ENCODE measurements around the gene MTERF1. TPM values are rescaled to one million over a fixed set of nuclear protein-coding genes. Genes with fewer than 3 reads are reported as not detected.
A peak's percentile ranks its signal among the peaks of the same experiment; 100 is the strongest.

The MTERF1 gene
- total and polyA plus RNA-seq, 2 of the 13 experiments (the other 11 are each of a cell fraction or from before 2014, with no cell fraction given) = 5.5 to 19.3 TPM

- TF ChIP-seq, protein P1, sequence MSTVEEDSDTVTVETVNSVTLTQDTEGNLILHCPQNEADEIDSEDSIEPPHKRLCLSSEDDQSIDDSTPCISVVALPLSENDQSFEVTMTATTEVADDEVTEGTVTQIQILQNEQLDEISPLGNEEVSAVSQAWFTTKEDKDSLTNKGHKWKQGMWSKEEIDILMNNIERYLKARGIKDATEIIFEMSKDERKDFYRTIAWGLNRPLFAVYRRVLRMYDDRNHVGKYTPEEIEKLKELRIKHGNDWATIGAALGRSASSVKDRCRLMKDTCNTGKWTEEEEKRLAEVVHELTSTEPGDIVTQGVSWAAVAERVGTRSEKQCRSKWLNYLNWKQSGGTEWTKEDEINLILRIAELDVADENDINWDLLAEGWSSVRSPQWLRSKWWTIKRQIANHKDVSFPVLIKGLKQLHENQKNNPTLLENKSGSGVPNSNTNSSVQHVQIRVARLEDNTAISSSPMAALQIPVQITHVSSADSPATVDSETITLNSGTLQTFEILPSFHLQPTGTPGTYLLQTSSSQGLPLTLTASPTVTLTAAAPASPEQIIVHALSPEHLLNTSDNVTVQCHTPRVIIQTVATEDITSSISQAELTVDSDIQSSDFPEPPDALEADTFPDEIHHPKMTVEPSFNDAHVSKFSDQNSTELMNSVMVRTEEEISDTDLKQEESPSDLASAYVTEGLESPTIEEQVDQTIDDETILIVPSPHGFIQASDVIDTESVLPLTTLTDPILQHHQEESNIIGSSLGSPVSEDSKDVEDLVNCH (CRISPR knock-in tag; IDR thresholded peaks at IDR 0.05) = no peak
- no peak for TF ChIP-seq ZNF121 (CRISPR knock-in tag; IDR thresholded peaks at IDR 0.05)
- TF ChIP-seq BCL3 (CRISPR knock-in tag; IDR thresholded peaks at IDR 0.05) = no peak; the same call in 1 of the 2 replicates
- no peak for TF ChIP-seq CREBL2 (CRISPR knock-in tag; IDR thresholded peaks at IDR 0.05; ENCODE audit: borderline replicate concordance)
- 0 out of 2 replicates have a peak, but pooled peaks have one; percentile 16 for TF ChIP-seq NKX3-1 (CRISPR knock-in tag; IDR thresholded peaks at IDR 0.05)
- TF ChIP-seq ZIK1 (CRISPR knock-in tag; IDR thresholded peaks at IDR 0.05; ENCODE audit: borderline replicate concordance, low read depth) = 0 out of 2 replicates have a peak, but pooled peaks have one; percentile 77
- no peak for TF ChIP-seq STAT5B (CRISPR knock-in tag; IDR thresholded peaks at IDR 0.05)
- TF ChIP-seq ZNF335 (CRISPR knock-in tag; IDR thresholded peaks at IDR 0.05) = peak; percentile 31; the same call in 1 of the 2 replicates
- TF ChIP-seq BCL6 (CRISPR knock-in tag; IDR thresholded peaks at IDR 0.05) = no peak; the same call in 1 of the 2 replicates
- TF ChIP-seq MTF2 (CRISPR knock-in tag; IDR thresholded peaks at IDR 0.05; ENCODE audit: borderline replicate concordance) = peak; percentile 95
- 0 out of 2 replicates have a peak, but pooled peaks have one; percentile 72 for TF ChIP-seq ZNF713 (CRISPR knock-in tag; IDR thresholded peaks at IDR 0.05)
- TF ChIP-seq, protein P2, sequence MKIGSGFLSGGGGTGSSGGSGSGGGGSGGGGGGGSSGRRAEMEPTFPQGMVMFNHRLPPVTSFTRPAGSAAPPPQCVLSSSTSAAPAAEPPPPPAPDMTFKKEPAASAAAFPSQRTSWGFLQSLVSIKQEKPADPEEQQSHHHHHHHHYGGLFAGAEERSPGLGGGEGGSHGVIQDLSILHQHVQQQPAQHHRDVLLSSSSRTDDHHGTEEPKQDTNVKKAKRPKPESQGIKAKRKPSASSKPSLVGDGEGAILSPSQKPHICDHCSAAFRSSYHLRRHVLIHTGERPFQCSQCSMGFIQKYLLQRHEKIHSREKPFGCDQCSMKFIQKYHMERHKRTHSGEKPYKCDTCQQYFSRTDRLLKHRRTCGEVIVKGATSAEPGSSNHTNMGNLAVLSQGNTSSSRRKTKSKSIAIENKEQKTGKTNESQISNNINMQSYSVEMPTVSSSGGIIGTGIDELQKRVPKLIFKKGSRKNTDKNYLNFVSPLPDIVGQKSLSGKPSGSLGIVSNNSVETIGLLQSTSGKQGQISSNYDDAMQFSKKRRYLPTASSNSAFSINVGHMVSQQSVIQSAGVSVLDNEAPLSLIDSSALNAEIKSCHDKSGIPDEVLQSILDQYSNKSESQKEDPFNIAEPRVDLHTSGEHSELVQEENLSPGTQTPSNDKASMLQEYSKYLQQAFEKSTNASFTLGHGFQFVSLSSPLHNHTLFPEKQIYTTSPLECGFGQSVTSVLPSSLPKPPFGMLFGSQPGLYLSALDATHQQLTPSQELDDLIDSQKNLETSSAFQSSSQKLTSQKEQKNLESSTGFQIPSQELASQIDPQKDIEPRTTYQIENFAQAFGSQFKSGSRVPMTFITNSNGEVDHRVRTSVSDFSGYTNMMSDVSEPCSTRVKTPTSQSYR (CRISPR knock-in tag; IDR thresholded peaks at IDR 0.05; ENCODE audit: borderline replicate concordance) = no peak; the same call in 1 of the 2 replicates
- TF ChIP-seq, protein P3, sequence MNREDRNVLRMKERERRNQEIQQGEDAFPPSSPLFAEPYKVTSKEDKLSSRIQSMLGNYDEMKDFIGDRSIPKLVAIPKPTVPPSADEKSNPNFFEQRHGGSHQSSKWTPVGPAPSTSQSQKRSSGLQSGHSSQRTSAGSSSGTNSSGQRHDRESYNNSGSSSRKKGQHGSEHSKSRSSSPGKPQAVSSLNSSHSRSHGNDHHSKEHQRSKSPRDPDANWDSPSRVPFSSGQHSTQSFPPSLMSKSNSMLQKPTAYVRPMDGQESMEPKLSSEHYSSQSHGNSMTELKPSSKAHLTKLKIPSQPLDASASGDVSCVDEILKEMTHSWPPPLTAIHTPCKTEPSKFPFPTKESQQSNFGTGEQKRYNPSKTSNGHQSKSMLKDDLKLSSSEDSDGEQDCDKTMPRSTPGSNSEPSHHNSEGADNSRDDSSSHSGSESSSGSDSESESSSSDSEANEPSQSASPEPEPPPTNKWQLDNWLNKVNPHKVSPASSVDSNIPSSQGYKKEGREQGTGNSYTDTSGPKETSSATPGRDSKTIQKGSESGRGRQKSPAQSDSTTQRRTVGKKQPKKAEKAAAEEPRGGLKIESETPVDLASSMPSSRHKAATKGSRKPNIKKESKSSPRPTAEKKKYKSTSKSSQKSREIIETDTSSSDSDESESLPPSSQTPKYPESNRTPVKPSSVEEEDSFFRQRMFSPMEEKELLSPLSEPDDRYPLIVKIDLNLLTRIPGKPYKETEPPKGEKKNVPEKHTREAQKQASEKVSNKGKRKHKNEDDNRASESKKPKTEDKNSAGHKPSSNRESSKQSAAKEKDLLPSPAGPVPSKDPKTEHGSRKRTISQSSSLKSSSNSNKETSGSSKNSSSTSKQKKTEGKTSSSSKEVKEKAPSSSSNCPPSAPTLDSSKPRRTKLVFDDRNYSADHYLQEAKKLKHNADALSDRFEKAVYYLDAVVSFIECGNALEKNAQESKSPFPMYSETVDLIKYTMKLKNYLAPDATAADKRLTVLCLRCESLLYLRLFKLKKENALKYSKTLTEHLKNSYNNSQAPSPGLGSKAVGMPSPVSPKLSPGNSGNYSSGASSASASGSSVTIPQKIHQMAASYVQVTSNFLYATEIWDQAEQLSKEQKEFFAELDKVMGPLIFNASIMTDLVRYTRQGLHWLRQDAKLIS (CRISPR knock-in tag; IDR thresholded peaks at IDR 0.05) = no peak
- peak; percentile 42; the same call in 1 of the 2 replicates for TF ChIP-seq ZNF790 (CRISPR knock-in tag; IDR thresholded peaks at IDR 0.05; ENCODE audit: borderline replicate concordance)
- TF ChIP-seq PCBP1 (IDR thresholded peaks at IDR 0.05; ENCODE audit: borderline replicate concordance, low read depth, low read length) = no peak
- peak; percentile 49; the same call in 1 of the 2 replicates for TF ChIP-seq HIVEP1 (CRISPR knock-in tag; IDR thresholded peaks at IDR 0.05)
- peak; percentile 94 for TF ChIP-seq GABPA (IDR thresholded peaks at IDR 0.05; ENCODE audit: low read depth, low read length)
- peak; percentile 100 for TF ChIP-seq GABPA (CRISPR knock-in tag; IDR thresholded peaks at IDR 0.05; ENCODE audit: low read depth)
Measured at GRCh38 chr7:91880413-91881241, at the start of gene MTERF1 (continued).
